ENCODE measurements around the gene ARFGEF3.

DNA sequence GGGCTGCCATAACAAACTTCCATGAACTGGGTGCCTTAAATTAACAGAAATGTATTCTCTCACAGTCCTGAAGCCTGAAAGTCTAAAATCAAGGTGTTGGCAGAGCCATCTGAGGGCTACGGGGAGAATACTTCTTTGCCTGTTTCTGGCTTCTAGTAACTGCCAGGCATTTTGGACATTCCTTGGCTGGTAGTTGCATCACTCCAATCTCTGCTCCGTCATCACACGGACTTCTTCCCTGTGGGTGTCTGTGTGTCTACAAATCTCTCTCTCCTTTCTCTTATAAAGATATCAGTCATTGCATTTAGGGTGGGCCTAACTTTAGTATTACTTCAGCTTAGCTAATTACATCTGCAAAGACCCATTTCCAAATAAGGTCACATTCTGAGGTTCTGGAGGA is 33.6 kb upstream of the ARFGEF3 start:
- TF ChIP-seq, protein P1, sequence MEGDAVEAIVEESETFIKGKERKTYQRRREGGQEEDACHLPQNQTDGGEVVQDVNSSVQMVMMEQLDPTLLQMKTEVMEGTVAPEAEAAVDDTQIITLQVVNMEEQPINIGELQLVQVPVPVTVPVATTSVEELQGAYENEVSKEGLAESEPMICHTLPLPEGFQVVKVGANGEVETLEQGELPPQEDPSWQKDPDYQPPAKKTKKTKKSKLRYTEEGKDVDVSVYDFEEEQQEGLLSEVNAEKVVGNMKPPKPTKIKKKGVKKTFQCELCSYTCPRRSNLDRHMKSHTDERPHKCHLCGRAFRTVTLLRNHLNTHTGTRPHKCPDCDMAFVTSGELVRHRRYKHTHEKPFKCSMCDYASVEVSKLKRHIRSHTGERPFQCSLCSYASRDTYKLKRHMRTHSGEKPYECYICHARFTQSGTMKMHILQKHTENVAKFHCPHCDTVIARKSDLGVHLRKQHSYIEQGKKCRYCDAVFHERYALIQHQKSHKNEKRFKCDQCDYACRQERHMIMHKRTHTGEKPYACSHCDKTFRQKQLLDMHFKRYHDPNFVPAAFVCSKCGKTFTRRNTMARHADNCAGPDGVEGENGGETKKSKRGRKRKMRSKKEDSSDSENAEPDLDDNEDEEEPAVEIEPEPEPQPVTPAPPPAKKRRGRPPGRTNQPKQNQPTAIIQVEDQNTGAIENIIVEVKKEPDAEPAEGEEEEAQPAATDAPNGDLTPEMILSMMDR (IDR thresholded peaks at IDR 0.05) = no peak
- no peak for TF ChIP-seq POLR2A (IDR thresholded peaks at IDR 0.05)
